ENCODE results near the gene KIF1B.

DNA sequence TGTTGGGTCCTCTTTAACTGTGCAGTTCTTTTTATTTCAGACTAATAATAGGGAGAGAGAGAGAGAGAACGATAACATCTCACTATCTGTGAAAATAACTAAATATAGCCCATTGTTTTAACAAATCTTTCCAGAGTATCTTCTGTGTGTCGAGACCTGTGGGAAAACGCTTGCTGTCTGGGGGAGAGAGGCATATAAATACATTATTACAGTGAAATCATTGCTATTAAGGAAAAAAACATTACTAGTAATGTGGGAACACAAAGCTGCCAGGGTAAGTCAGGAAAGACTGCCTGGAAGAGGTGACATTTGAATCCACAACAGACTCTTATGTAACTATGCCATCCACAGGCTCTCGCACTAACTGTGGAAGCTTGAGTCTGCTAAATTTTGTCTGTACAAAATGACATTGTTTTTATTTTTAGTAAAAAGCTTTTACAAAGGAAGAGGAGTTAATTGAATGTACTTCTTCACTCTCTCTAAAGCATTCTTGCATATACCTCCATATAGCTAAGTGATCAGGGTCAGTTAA lies 128.7 kb downstream of the KIF1B start:
- no peak for TF ChIP-seq EZH2phosphoT487 (conservative IDR thresholded peaks at IDR 0.05; ENCODE audit: low read length)
- TF ChIP-seq, protein P1, sequence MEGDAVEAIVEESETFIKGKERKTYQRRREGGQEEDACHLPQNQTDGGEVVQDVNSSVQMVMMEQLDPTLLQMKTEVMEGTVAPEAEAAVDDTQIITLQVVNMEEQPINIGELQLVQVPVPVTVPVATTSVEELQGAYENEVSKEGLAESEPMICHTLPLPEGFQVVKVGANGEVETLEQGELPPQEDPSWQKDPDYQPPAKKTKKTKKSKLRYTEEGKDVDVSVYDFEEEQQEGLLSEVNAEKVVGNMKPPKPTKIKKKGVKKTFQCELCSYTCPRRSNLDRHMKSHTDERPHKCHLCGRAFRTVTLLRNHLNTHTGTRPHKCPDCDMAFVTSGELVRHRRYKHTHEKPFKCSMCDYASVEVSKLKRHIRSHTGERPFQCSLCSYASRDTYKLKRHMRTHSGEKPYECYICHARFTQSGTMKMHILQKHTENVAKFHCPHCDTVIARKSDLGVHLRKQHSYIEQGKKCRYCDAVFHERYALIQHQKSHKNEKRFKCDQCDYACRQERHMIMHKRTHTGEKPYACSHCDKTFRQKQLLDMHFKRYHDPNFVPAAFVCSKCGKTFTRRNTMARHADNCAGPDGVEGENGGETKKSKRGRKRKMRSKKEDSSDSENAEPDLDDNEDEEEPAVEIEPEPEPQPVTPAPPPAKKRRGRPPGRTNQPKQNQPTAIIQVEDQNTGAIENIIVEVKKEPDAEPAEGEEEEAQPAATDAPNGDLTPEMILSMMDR (IDR thresholded peaks at IDR 0.05; ENCODE audit: insufficient read depth, low read length, poor library complexity, severe bottlenecking) = no peak
